Neural progenitor cell (in vitro differentiated cells): ENCODE data around the gene CRISPLD2.

ENCODE experiments used
- EZH2 ChIP-seq: fragments of 200-600 bp; sonication (generic); IDR thresholded peaks from 2 replicates; pipeline ENCODE4 v1.6.1; 2017; ENCODE audit warnings: antibody characterized with exemption, mild to moderate bottlenecking, moderate library complexity
- EZH2phosphoT487 ChIP-seq: fragments of 200-600 bp; sonication (generic); IDR thresholded peaks from 2 replicates; pipeline ENCODE4 v1.6.1; 2017; ENCODE audit warnings: antibody characterized with exemption
- TF ChIP-seq, protein P1 (sequence below): fragments of 200-600 bp; sonication (generic); IDR thresholded peaks from 2 replicates; pipeline ENCODE4 v1.5.1; 2017; ENCODE audit warnings: antibody characterized with exemption, mild to moderate bottlenecking

DNA sequence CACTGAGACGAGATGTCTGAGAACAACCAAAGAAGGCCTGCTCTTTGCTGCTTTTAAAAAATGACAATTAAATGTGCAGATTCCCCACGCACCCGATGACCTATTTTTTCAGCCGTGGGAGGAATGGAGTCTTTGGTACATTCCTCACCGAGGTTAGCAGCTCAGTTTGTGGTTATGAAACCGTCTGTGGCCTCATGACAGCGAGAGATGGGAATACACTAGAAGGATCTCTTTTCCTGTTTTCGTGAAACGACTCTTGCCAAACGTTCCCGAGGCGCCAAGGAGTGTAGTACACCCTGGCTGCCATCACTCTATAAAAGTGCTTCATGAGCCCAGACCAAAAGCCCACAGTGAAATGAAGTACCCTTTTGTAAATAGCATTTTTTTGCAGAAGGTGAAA is 87.8 kb downstream of the CRISPLD2 start:
- TF ChIP-seq EZH2phosphoT487 (no peak), EZH2 (no peak)
- TF ChIP-seq, protein P1, sequence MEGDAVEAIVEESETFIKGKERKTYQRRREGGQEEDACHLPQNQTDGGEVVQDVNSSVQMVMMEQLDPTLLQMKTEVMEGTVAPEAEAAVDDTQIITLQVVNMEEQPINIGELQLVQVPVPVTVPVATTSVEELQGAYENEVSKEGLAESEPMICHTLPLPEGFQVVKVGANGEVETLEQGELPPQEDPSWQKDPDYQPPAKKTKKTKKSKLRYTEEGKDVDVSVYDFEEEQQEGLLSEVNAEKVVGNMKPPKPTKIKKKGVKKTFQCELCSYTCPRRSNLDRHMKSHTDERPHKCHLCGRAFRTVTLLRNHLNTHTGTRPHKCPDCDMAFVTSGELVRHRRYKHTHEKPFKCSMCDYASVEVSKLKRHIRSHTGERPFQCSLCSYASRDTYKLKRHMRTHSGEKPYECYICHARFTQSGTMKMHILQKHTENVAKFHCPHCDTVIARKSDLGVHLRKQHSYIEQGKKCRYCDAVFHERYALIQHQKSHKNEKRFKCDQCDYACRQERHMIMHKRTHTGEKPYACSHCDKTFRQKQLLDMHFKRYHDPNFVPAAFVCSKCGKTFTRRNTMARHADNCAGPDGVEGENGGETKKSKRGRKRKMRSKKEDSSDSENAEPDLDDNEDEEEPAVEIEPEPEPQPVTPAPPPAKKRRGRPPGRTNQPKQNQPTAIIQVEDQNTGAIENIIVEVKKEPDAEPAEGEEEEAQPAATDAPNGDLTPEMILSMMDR: no peak
